Left forelimb (tissue), 1 donor: ENCODE results near the gene COQ5.
A peak's percentile ranks its signal among the peaks of the same experiment; 100 is the strongest.
"Not testable (repeated sequence)": the region's sequence is repeated elsewhere in the genome, so short reads cannot be mapped to it uniquely, and the experiment has no call there.

ENCODE experiments used
- DNase-seq: peaks from one replicate; pipeline ENCODE4 v3.0.0-alpha.2; 2018; ENCODE audit warnings: low spot score

COQ5 gene

GRCh38 chr12:120528861-120529525 is at the start of gene COQ5:
Gene COQ5, minus strand, starts transcription at chr12:120529158. Its CDS starts 17 bp downstream, at chr12:120529141.
- DNase-seq, result peak; percentile 97

- no peak for DNase-seq
These were observed 45.1 kb upstream of the COQ5 start for GRCh38 chr12:120574106-120574505.

- DNase-seq, result no peak
These were observed 44.6 kb upstream of the COQ5 start for GRCh38 chr12:120573560-120573959.

- no peak for DNase-seq
These were observed 42.3 kb upstream of the COQ5 start for GRCh38 chr12:120571299-120571698.

GRCh38 chr12:120563495-120563894 is 34.5 kb upstream of the COQ5 start:
- DNase-seq, result no peak

GRCh38 chr12:120562906-120563305 is 33.9 kb upstream of the COQ5 start:
- DNase-seq, result no peak

GRCh38 chr12:120557589-120557988 is 28.6 kb upstream of the COQ5 start:
- DNase-seq, result no peak

GRCh38 chr12:120554678-120555077 is 25.7 kb upstream of the COQ5 start:
- DNase-seq, result no peak

- DNase-seq, result no peak
These were observed 17.1 kb upstream of the COQ5 start for GRCh38 chr12:120546050-120546386.

GRCh38 chr12:120544691-120545090 is 15.7 kb upstream of the COQ5 start:
- no peak for DNase-seq

- DNase-seq, result no peak
These were observed 13.2 kb upstream of the COQ5 start for GRCh38 chr12:120542166-120542565.

- no peak for DNase-seq
These were observed 11.5 kb upstream of the COQ5 start for GRCh38 chr12:120540445-120540844.

GRCh38 chr12:120539303-120539702 is 10.3 kb upstream of the COQ5 start:
- DNase-seq, result no peak

- no peak for DNase-seq
These were observed 9.6 kb upstream of the COQ5 start for GRCh38 chr12:120538281-120539156.

GRCh38 chr12:120537856-120538220 is 8.9 kb upstream of the COQ5 start:
- DNase-seq, result no peak

GRCh38 chr12:120536064-120536791 is 7.3 kb upstream of the COQ5 start:
- no peak for DNase-seq

GRCh38 chr12:120534703-120535655 is 6.0 kb upstream of the COQ5 start:
- no peak for DNase-seq

GRCh38 chr12:120534203-120534702 is 5.3 kb upstream of the COQ5 start, which contains the start of gene RNF10:
Gene RNF10, plus strand, starts transcription at chr12:120534356. Its CDS starts 456 bp downstream, at chr12:120534812.
- DNase-seq, result peak; percentile 81

- no peak for DNase-seq
These were observed 3.8 kb upstream of the COQ5 start for GRCh38 chr12:120532701-120533238.

- DNase-seq, result not testable (repeated sequence)
These were observed 1.4 kb upstream of the COQ5 start for GRCh38 chr12:120530418-120530761.
